PC-3 (cell line): ENCODE data around the gene L3MBTL2. TPM values are rescaled to one million over a fixed set of nuclear protein-coding genes. Genes with fewer than 3 reads are reported as not detected.
A peak's percentile ranks its signal among the peaks of the same experiment; 100 is the strongest.

ENCODE experiments used
- ATAC-seq: fragments of 200-7000 bp; cut with Tn5 transposase; 2 replicates; pipeline ENCODE4 v1.9.1; 2020; ENCODE audit warnings: mild to moderate bottlenecking, moderate library complexity
- BruUV-seq: library from RNA; stranded (reverse); fragments of 400-500 nt; replicated peaks from 2 replicates; lab custom pipeline; 2021; lab: Mats Ljungman, UMichigan
- CTCF ChIA-PET: fragments of 300-600 bp; sonication (Branson Sonifier 250); formaldehyde crosslinking; loops from one replicate; lab custom pipeline; 2022; ENCODE audit warnings: antibody characterized with exemption; lab: Charles Lee
- POLR2A ChIA-PET: fragments of 300-600 bp; sonication (Branson Sonifier 250); formaldehyde crosslinking; loops from one replicate; lab custom pipeline; 2022; ENCODE audit warnings: antibody characterized with exemption; ENCODE audit not compliant: unreplicated experiment; lab: Charles Lee
- DNase-seq: peaks from one replicate; pipeline ENCODE4 v3.0.0-alpha.2; 2015
- H2AFZ ChIP-seq: fragments of 300-600 bp; sonication (generic); 2 replicates; pipeline ENCODE4 v1.6.0; 2016; ENCODE audit warnings: antibody characterized with exemption, low read length
- H3F3A ChIP-seq: fragments of 300-600 bp; sonication (generic); one replicate; pipeline ENCODE4 v1.6.0; 2017; ENCODE audit warnings: antibody characterized with exemption, low read length, control low read depth, mild to moderate bottlenecking; ENCODE audit not compliant: unreplicated experiment
- H3K27ac ChIP-seq: fragments of 300-600 bp; sonication (generic); 2 replicates; pipeline ENCODE4 v1.5.1; 2016; ENCODE audit warnings: mild to moderate bottlenecking, low read length
- H3K27me3 ChIP-seq: fragments of 300-600 bp; sonication (generic); 2 replicates; pipeline ENCODE4 v1.6.1; 2016; ENCODE audit warnings: low read length, mixed read lengths
- H3K36me3 ChIP-seq: fragments of 300-600 bp; sonication (generic); 2 replicates; pipeline ENCODE4 v1.6.1; 2016; ENCODE audit warnings: low read depth, mixed run types, low read length, mixed read lengths
- H3K4me1 ChIP-seq: fragments of 300-600 bp; sonication (generic); 2 replicates; pipeline ENCODE4 v1.5.1; 2016; ENCODE audit warnings: low read length; ENCODE audit not compliant: insufficient read depth
- H3K4me2 ChIP-seq: fragments of 300-600 bp; sonication (generic); 2 replicates; pipeline ENCODE4 v1.6.0; 2016; ENCODE audit warnings: low read length
- H3K4me3 ChIP-seq: fragments of 300-600 bp; sonication (generic); 2 replicates; pipeline ENCODE4 v1.5.1; 2016; ENCODE audit warnings: mild to moderate bottlenecking, low read length, mixed read lengths
- H3K79me2 ChIP-seq: fragments of 300-600 bp; sonication (generic); 2 replicates; pipeline ENCODE4 v1.6.1; 2017; ENCODE audit warnings: low read length, mixed read lengths
- H3K9ac ChIP-seq: fragments of 300-600 bp; sonication (generic); 2 replicates; pipeline ENCODE4 v1.6.0; 2016; ENCODE audit warnings: mild to moderate bottlenecking, low read length
- H3K9me2 ChIP-seq: fragments of 300-600 bp; sonication (generic); replicated peaks from 2 replicates; pipeline ENCODE4 v1.6.1; 2016; ENCODE audit warnings: mixed run types, low read length, mixed read lengths
- H3K9me3 ChIP-seq: fragments of 300-600 bp; sonication (generic); 2 replicates; pipeline ENCODE4 v1.6.1; 2016; ENCODE audit warnings: low read length, mixed read lengths
- H4K20me1 ChIP-seq: fragments of 300-600 bp; sonication (generic); 2 replicates; pipeline ENCODE4 v1.6.1; 2016; ENCODE audit warnings: low read length, mixed read lengths
- CTCF ChIP-seq: fragments of 300-600 bp; sonication (generic); conservative IDR thresholded peaks from 2 replicates; pipeline ENCODE4 v1.5.1; 2017; ENCODE audit warnings: antibody characterized with exemption, low read depth, mild to moderate bottlenecking, low read length
- EZH2 ChIP-seq: fragments of 300-600 bp; sonication (generic); IDR thresholded peaks from one replicate; pipeline ENCODE4 v1.6.1; 2017; ENCODE audit warnings: antibody characterized with exemption, mild to moderate bottlenecking, low read length; ENCODE audit not compliant: unreplicated experiment
- EZH2phosphoT487 ChIP-seq: fragments of 300-600 bp; sonication (generic); IDR thresholded peaks from 2 replicates; pipeline ENCODE4 v1.6.1; 2018; ENCODE audit warnings: mild to moderate bottlenecking, antibody characterized with exemption, low read length, borderline replicate concordance
- intact Hi-C: fragments of 100-400 bp; cut with micrococcal nuclease; formaldehyde crosslinking; loops from 2 replicates; pipeline ENCODE4 v1.9.0; 2023
- total RNA-seq: library from RNA; depleted of rRNA; stranded (reverse); fragments of >200 nt; gene quantifications from 2 replicates; pipeline ENCODE4 v1.2.3, GENCODE V29; 2014

L3MBTL2 gene
- total RNA-seq, 1 experiment from 2014 or later: 22.7 TPM

GRCh38 chr22:41203118-41203517 lies 2.0 kb upstream of the L3MBTL2 start:
- Histone ChIP-seq H3K27me3 (no peaks in the 10 kb centered on the region), H3K27ac (no peak overlapping the region), H3F3A (no peaks in the 10 kb centered on the region), H3K9ac (no peak overlapping the region), H3K4me3 (no peak overlapping the region), H3K36me3 (no peaks in the 10 kb centered on the region), H3K9me3 (no peaks in the 10 kb centered on the region), H3K79me2 (peaks cover 24% of the 10 kb centered on the region), H3K9me2 (no peaks in the 10 kb centered on the region), H2AFZ (no peak overlapping the region), H3K4me1 (no peaks in the 10 kb centered on the region), H3K4me2 (no peak overlapping the region), H4K20me1 (no peaks in the 10 kb centered on the region)
- CTCF ChIA-PET: no interaction called here
- no peak for TF ChIP-seq EZH2
- TF ChIP-seq CTCF: no peak
- TF ChIP-seq EZH2phosphoT487: no peak
- intact Hi-C loops: no loop called here
- no TSS peak for BruUV-seq
- POLR2A ChIA-PET: no interaction called here
- ATAC-seq: no peak
- no peak for DNase-seq

- intact Hi-C loops: no loop called here
- Histone ChIP-seq H3K79me2 (peaks cover 24% of the 10 kb centered on the region), H2AFZ (no peak overlapping the region; the same call in 1 of the 2 replicates), H3K9me3 (no peaks in the 10 kb centered on the region), H3K4me1 (no peaks in the 10 kb centered on the region), H3K4me3 (no peak overlapping the region), H3K27me3 (no peaks in the 10 kb centered on the region), H3K27ac (no peak overlapping the region), H3K4me2 (no peak overlapping the region), H3K36me3 (no peaks in the 10 kb centered on the region), H4K20me1 (no peaks in the 10 kb centered on the region), H3F3A (no peaks in the 10 kb centered on the region), H3K9ac (no peak overlapping the region), H3K9me2 (no peaks in the 10 kb centered on the region)
- ATAC-seq: no peak
- DNase-seq: no peak
- ChIA-PET POLR2A (no interaction called here), CTCF (no interaction called here)
- no TSS peak for BruUV-seq
- TF ChIP-seq EZH2phosphoT487: no peak
- TF ChIP-seq EZH2: no peak
- TF ChIP-seq CTCF: no peak
These were observed 1.0 kb upstream of the L3MBTL2 start for GRCh38 chr22:41204066-41204465.

- BruUV-seq: TSS peak; percentile 14
- H3K4me1 ChIP-seq: no peaks in the 10 kb centered on the region
- H3K9me3 ChIP-seq: no peaks in the 10 kb centered on the region
- no peaks in the 10 kb centered on the region for H3K27me3 ChIP-seq
- POLR2A ChIA-PET: no interaction called here
- H3F3A ChIP-seq: no peaks in the 10 kb centered on the region
- TF ChIP-seq EZH2: no peak
- TF ChIP-seq EZH2phosphoT487: no peak
- no peak for TF ChIP-seq CTCF
- intact Hi-C loops: no loop called here
- no peak overlapping the region for H3K4me2 ChIP-seq
- CTCF ChIA-PET: no interaction called here
- ATAC-seq (no peak), DNase-seq (no peak)
- H2AFZ ChIP-seq: no peak overlapping the region
- peaks cover 24% of the 10 kb centered on the region for H3K79me2 ChIP-seq
- no peak overlapping the region for H3K4me3 ChIP-seq
- no peak overlapping the region for H3K27ac ChIP-seq
- no peak overlapping the region for H3K9ac ChIP-seq
- H4K20me1 ChIP-seq: no peaks in the 10 kb centered on the region
- H3K9me2 ChIP-seq: no peaks in the 10 kb centered on the region
- 0 out of 2 replicates have a peak, but pooled peaks cover 3% of the 10 kb centered on the region for H3K36me3 ChIP-seq
These were observed 1.6 kb downstream of the L3MBTL2 start for GRCh38 chr22:41206719-41207118.
